ENCODE data around the gene PRKACA. TPM values are rescaled to one million over a fixed set of nuclear protein-coding genes. Genes with fewer than 3 reads are reported as not detected.

The PRKACA gene
- total and polyA plus RNA-seq, 8 donors = 25.3 to 42.9 (median 30.3) TPM

- FAIRE-seq (no peak), ATAC-seq (peak in 3 of 4 donors; percentile 56 to 71 (median 71)), DNase-seq (no peak)
- Histone ChIP-seq H3K27ac (no peak overlapping the region), H3K9me3 (no peaks in the 10 kb centered on the region), H3K27me3 (no peaks in the 10 kb centered on the region), H3K36me3 (no peaks in the 10 kb centered on the region), H3K4me3 (no peak overlapping the region), H3K4me1 (no peaks in the 10 kb centered on the region)
- intact Hi-C loops (cut with DNase I) = no loop called here
- 53 to 57% methylated on average over 8 of the region's 8 CpGs for WGBS, 2 donors
- no peak for TF ChIP-seq CTCF (IDR thresholded peaks at IDR 0.05)
Measured at GRCh38 chr19:14127176-14127575, 9.6 kb upstream of the PRKACA start.

GRCh38 chr19:14122924-14123323 is 5.4 kb upstream of the PRKACA start:
- intact Hi-C loops (cut with DNase I) = no loop called here
- Histone ChIP-seq H3K27ac (no peak overlapping the region), H3K4me3 (no peak overlapping the region), H3K4me1 (peaks cover 8 to 14% (median 11%) of the 10 kb centered on the region in 3 donors), H3K9me3 (no peaks in the 10 kb centered on the region), H3K27me3 (no peaks in the 10 kb centered on the region), H3K36me3 (no peaks in the 10 kb centered on the region)
- ATAC-seq (no peak), FAIRE-seq (no peak), DNase-seq (no peak)
- TF ChIP-seq CTCF (IDR thresholded peaks at IDR 0.05) = no peak
- 95 to 98% methylated on average over 6 of the region's 6 CpGs for WGBS, 2 donors

- DNase-seq = peak in 1 of 6 donors; percentile 51
- Histone ChIP-seq H3K9me3 (no peaks in the 10 kb centered on the region), H3K36me3 (no peaks in the 10 kb centered on the region), H3K27ac (no peak overlapping the region), H3K4me3 (no peak overlapping the region), H3K27me3 (no peaks in the 10 kb centered on the region), H3K4me1 (peaks cover 11 to 26% (median 18%) of the 10 kb centered on the region in 3 donors)
- intact Hi-C loops (cut with DNase I) = no loop called here
- ATAC-seq = no peak
- FAIRE-seq = no peak
- WGBS, 2 donors = 93 to 96% methylated on average over 7 of the region's 7 CpGs
- TF ChIP-seq CTCF (IDR thresholded peaks at IDR 0.05) = no peak
Measured at GRCh38 chr19:14120497-14120780, 2.9 kb upstream of the PRKACA start.

GRCh38 chr19:14119644-14120496 is 2.3 kb upstream of the PRKACA start:
- intact Hi-C loops (cut with DNase I) = no loop called here
- no peaks in the 10 kb centered on the region for H3K36me3 ChIP-seq
- H3K27me3 ChIP-seq = no peaks in the 10 kb centered on the region
- FAIRE-seq (no peak), ATAC-seq (no peak), DNase-seq (no peak)
- 86 to 89% methylated on average over 7 of the region's 7 CpGs for WGBS, 2 donors
- H3K27ac ChIP-seq = peak overlapping the region in 2 of 4 donors; percentile 96 to 97
- TF ChIP-seq CTCF (IDR thresholded peaks at IDR 0.05) = no peak
- no peaks in the 10 kb centered on the region for H3K9me3 ChIP-seq
- no peak overlapping the region for H3K4me3 ChIP-seq
- peaks cover 11 to 29% (median 21%) of the 10 kb centered on the region in 3 donors for H3K4me1 ChIP-seq

- FAIRE-seq (no peak), DNase-seq (no peak), ATAC-seq (no peak)
- intact Hi-C loops (cut with DNase I) = no loop called here
- H3K27ac ChIP-seq = peak overlapping the region; percentile 89 to 97 (median 95)
- H3K36me3 ChIP-seq = no peaks in the 10 kb centered on the region
- peaks cover 11 to 29% (median 21%) of the 10 kb centered on the region in 3 donors for H3K4me1 ChIP-seq
- H3K27me3 ChIP-seq = no peaks in the 10 kb centered on the region
- H3K4me3 ChIP-seq = peak overlapping the region in 3 of 4 donors; percentile 30 to 92 (median 49)
- H3K9me3 ChIP-seq = no peaks in the 10 kb centered on the region
- no peak for TF ChIP-seq CTCF (IDR thresholded peaks at IDR 0.05)
- 24 to 33% methylated on average over 3 of the region's 3 CpGs for WGBS, 2 donors
Measured at GRCh38 chr19:14119146-14119545, 1.6 kb upstream of the PRKACA start.

Measured in pancreas (tissue), 10 donors.